GM21529 (cell line): ENCODE data around the gene SFRP5.

Source experiments
- ATAC-seq: cut with Tn5 transposase; IDR thresholded peaks from one replicate; pipeline ENCODE4 v1.9.1; 2021; ENCODE audit not compliant: unreplicated experiment

The SFRP5 gene, protein sequence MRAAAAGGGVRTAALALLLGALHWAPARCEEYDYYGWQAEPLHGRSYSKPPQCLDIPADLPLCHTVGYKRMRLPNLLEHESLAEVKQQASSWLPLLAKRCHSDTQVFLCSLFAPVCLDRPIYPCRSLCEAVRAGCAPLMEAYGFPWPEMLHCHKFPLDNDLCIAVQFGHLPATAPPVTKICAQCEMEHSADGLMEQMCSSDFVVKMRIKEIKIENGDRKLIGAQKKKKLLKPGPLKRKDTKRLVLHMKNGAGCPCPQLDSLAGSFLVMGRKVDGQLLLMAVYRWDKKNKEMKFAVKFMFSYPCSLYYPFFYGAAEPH

GRCh38 chr10:97771913-97772823 is at the start of gene SFRP5:
TSS of gene SFRP5 (minus strand) at chr10:97771999. CDS start at chr10:97771833, 166 bp downstream.
- no peak for ATAC-seq

- no peak for ATAC-seq
These were observed 48.4 kb upstream of the SFRP5 start for GRCh38 chr10:97820096-97820704.

DNA sequence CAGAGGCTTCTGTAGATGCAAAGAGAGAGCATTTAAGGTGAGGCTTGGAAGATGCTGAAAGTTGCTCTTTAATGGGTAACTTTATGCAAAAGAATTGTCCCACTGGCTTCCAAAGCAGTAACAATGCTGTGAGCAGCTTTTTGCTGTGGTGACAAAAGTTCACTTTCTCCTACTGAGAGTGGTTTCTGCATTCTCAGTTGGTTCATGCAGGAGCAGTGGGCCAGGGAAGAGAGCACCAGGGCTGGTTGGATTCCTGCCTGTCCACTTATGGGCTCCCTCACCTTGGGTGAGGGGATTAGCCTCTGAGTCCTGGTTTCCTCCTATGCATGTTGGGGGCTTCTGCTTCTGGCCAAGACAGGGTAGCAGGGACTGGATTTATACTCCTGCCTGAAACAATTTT is 46.8 kb upstream of the SFRP5 start:
- no peak for ATAC-seq

- ATAC-seq: no peak
These were observed 44.8 kb upstream of the SFRP5 start for GRCh38 chr10:97816609-97817008.

DNA sequence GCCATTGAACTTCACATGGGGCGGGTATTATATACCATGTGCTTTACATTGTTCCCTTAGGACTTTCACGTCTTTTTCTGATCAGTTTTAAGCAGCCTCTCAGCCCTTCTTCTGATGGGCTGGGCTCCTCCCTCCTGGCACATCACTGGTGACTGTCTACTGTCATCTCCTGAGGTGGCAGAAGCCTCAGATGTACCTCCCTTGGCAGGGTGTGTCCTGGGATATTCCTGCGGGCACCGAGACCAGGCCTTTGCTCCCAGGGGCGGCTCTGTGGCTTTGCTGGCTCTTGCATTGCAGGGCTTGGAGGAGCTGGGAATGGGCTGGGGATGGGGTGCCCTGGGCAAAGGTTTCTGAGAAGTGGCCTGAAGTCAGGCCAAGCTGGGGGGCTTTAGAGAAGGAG is 43.2 kb upstream of the SFRP5 start:
- no peak for ATAC-seq

DNA sequence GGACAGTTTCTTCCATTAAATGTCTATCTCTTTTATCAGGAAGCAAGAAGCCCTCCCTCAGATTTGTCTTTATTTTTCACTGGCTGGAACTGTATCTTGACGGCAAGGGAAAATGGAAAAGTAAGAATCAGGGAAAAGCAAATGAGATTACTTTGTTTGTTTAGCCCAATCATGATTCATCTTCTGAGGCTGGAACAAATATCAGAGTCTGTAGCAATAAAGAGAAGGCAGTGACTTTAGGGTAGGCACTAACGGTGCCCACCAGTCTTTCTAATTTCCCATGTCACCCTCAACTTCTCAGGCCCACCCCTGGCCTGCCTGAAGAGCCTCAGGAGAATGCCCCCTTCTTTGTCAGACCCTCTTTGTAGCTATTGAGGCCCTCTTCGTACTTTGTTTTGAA is 41.5 kb upstream of the SFRP5 start:
- no peak for ATAC-seq

GRCh38 chr10:97812696-97813095 is 40.9 kb upstream of the SFRP5 start:
- ATAC-seq: no peak

DNA sequence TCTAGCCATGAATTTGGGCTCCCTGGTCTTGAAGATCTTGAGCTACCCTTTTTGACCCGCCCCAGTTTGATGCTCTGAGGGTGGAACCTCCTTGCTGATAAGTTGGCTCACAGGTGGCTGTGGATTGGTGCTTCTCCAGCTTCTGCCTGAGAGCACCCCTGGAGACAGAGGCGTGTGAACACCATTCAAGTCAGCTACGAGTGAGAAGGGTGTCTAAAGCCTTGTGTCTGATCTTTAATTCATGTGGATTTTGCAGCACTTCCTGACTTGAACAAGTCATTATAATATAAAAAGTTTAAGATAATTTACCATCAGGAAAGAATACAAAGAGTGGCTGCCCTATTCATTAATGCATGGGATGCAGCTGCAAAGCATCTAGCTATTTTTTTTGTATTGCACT is 40.2 kb upstream of the SFRP5 start:
- ATAC-seq: no peak

DNA sequence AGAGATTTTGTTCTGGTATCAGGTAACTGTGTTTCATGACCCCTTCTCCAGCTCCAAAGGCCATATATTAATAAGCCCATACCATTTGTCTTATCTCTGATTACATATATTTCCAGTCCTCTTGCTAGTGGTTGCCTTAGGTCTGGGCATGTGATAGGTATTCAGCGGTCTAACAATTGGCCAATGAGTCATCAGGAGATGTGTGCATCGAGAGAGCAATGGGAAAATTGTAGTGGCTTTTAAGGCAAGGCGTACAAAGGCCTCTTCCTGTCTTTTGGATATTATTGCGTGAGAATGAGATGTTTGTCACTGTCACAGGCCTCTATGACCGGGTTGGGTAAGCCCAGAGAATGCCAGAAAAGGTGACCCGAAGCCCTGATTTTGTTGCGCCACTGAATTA is 38.6 kb upstream of the SFRP5 start:
- no peak for ATAC-seq

DNA sequence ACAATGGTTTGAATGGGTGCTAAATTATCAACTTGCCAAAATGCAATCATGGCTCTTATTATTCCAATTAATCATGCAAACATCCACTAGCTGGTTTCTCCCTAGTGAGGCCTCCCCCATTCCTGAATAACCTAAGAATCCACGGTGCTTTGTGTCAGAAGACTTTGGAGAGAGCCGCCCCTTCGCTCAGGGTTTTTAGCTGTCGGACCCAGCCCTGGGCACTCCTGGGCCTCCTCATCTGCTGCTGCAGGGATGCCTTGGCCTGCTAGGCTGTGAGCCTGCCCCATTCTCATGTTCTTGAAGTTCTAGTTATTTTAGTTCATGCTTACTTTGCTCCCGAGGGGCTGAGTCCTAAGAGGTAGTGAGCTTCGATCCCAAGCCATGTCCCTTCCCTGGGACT is 34.1 kb upstream of the SFRP5 start:
- no peak for ATAC-seq

DNA sequence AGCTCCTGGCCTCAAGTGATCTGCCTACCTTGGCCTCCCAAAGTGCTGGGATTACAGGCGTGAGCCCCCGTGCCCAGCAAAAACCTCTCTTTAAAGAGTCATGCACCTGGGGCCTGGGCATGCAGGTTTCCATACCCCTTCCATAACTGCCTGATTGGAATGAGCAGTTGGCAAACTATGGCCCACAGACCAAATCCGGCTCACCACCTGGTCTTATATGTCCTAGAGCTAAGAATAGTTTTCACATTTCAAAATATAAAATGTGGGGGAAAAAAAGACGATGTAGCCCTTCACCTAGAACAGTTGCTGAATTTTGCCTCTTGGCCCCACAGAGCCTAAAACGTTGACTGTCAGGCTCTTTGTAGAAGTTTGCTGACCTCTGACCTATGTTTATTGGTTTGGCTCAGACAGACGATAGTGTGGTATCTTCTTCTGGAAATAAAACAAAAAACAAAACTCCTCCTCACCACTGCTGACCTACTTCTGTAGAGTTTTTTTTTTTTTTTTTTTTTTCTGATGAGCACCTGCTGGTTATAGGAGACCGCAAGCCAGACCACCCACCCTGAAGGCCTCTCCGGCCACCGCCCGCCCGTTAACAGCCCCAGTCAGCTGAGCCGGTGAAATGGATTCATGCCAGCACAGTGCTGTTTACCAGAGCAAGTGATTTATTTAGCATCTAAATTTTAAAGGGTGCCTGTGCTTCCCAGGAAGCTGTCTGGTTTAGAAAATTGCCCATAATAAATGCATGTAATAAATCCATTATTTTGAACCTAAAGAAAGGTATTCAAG is 33.5 kb upstream of the SFRP5 start:
- ATAC-seq: no peak

- no peak for ATAC-seq
These were observed 29.6 kb upstream of the SFRP5 start for GRCh38 chr10:97801422-97801821.

DNA sequence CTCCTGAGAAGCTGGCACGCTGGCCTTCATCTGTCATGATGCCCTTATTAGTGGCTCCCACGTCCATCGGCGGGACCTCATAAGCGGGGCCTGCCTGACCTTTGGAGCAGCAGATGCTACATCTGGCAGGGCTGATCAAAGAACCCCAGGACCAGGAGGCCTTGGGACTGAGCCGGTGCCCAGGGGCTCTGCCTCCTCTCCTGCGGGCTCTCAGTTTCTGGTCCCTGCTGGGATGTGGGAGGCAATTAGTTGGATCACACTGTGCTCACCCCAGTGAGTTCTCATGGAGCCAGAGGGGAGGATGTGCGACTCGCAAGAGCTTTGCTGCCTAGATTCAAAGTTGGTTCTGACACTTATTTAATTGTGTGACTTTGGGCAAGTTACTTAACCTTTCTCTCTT is 28.7 kb upstream of the SFRP5 start:
- ATAC-seq: no peak

DNA sequence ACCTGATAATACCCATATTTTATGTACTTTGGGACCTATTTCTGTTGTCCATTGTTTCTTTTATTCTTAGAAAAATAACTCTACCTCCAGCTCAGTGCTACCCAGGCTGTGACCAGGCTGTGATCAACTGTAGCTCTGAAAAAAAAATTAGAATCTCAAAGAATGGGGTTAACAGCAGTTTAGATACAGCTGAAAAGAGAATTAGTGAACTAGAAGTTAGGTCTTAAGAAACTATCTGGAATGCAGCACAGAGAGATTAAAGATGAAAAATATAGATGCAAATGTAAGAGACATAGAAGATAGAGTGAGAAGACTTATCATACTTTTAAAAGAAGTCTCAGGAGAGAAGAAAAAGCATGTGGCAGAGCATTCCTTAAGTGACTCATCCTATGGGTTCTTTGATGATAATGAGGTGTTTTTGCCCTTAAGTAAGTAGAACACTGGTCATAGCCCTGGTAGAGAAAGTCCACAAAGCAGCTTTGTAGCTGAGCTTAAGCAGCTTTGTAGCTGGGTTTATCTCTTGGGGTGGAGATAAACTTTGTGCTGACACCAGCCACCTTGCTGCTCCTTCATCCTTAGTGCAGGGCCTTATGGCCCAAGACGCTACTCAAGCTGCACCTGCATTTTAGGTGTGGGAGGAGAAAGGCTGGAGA is 27.3 kb upstream of the SFRP5 start:
- no peak for ATAC-seq

GRCh38 chr10:97796651-97797050 is 24.9 kb upstream of the SFRP5 start:
- ATAC-seq: no peak

GRCh38 chr10:97795886-97796285 is 24.1 kb upstream of the SFRP5 start:
- ATAC-seq: no peak

DNA sequence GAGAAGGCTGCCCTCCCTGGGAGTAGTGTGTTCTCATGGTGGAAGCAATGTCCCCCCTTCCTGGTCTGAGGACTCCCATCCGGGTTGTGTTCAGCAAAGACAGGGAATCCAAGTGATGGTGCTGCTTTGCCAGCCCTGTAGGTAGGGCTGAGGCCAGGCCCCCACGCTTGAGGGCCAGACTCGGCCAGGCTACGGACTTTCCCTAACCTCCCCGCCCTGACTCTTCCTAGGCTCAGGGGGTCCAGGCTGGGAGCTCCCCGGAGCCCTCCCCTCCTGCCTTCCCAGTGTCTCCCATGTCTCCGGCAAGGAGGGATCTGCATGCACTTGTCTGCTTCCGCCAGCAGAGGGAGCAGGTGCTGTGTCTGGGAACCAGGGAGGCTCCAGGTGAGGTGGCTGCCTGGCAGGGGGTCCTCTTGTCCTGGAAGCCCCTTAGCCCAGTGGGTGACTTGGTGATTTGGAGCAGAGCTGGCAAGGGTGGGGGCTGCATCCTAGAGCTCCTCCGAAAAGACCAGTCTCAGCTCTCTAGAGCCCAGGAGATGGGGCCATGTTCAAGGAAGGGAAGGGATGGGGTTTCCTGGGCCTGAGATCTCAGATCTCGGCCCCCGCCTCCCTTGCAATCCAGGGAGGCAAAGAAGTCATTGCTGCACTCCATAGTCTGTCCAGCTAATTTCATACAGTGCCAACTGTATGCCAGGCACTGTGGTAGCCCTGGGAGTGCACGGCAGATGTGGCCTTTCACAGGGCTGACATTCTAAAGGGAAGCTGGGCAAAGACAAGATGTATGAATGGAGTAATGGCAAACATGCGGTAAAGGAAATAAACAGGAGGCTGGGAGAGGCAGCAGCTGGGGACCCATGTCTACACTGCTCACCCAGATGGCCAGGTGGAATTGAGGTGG is 20.3 kb upstream of the SFRP5 start:
- no peak for ATAC-seq

DNA sequence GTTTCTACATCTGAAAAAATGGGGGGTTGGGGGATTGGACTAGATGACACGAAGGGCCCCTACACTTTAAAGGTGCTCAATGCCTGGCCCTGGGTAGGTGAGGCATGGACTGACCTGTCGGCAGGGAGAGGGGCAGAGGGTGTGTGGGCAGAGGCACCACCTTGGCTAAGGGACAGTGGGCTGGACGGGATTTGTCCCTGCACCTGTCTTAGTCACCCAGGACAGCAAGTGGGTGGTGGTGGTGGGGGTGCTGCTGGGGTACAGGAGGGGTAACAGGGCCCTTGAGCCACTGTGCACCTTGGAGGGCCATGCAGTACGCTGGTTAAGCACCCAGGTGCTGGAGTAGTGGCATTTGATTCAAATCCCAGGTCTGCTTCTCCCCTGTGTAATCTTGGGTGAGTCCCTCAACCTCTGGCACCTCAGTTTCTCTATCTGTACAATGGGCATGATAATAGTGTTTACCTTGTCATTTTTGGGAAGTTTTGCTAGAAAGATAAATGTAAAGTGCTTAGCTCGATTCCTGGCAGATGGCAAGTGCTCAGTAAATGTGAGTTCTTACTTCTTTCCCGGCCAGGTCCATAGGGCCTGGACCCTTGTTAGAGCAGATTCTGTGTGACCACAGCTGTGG is 18.1 kb upstream of the SFRP5 start:
- no peak for ATAC-seq
